ENCODE measurements around the gene ATXN7L1. TPM values are rescaled to one million over a fixed set of nuclear protein-coding genes. Genes with fewer than 3 reads are reported as not detected.

The ATXN7L1 gene
- total and polyA plus RNA-seq, 2 of the 4 experiments (the other 2 are of a cell fraction): 3.5 to 4.3 TPM

GRCh38 chr7:105567821-105568220 lies 308.6 kb downstream of the ATXN7L1 start:
- Histone ChIP-seq H4K20me1 (ENCODE audit: insufficient read depth, low read length) (0 out of 2 replicates have a peak, but pooled peaks cover 3% of the 10 kb centered on the region), H2BK15ac (ENCODE audit: low read depth, low read length) (no peak overlapping the region), H3K27ac (ENCODE audit: insufficient read depth, low read length) (no peak overlapping the region), H2BK20ac (ENCODE audit: low read depth, low read length) (no peak overlapping the region), H3K4me2 (ENCODE audit: low read depth, low read length) (no peak overlapping the region), H3K9me3 (ENCODE audit: control insufficient read depth, insufficient read depth, low read length) (no peaks in the 10 kb centered on the region), H3K36me3 (ENCODE audit: control insufficient read depth, insufficient read depth, low read length) (peaks cover 22% of the 10 kb centered on the region), H2BK120ac (ENCODE audit: low read depth, low read length) (no peak overlapping the region), H4K8ac (ENCODE audit: low read depth in 2 of 2, low read length in 2 of 2) (no peak overlapping the region), H2AK5ac (ENCODE audit: low read depth, low read length) (no peak overlapping the region), H3K4ac (ENCODE audit: low read depth, low read length) (no peak overlapping the region), H3K27me3 (ENCODE audit: control insufficient read depth, insufficient read depth, low read length) (no peaks in the 10 kb centered on the region), H2AFZ (replicated peaks; ENCODE audit: low read length, poor library complexity) (no peak overlapping the region), H3K4me3 (ENCODE audit: insufficient read depth, low read depth, low read length) (no peak overlapping the region), H4K91ac (ENCODE audit: insufficient read depth, low read depth, low read length) (no peak overlapping the region), H2AK9ac (replicated peaks; ENCODE audit: low read depth, low read length, poor library complexity) (no peak overlapping the region), H2BK5ac (ENCODE audit: low read depth, low read length, poor library complexity, severe bottlenecking) (no peak overlapping the region), H3K9me1 (ENCODE audit: insufficient read depth, low read length) (no peaks in the 10 kb centered on the region), H3K23ac (ENCODE audit: low read depth, low read length) (no peak overlapping the region), H3K18ac (ENCODE audit: low read depth, low read length) (no peak overlapping the region), H3K9ac (ENCODE audit: low read depth, low read length) (no peak overlapping the region), H3K79me1 (ENCODE audit: low read depth in 1 of 2, low read length in 2 of 2) (0 out of 4 replicates have a peak, but pooled peaks cover 0 to 6% of the 10 kb centered on the region in 2 experiments), H3K56ac (ENCODE audit: extremely low read depth, insufficient read depth, low read length) (no peak overlapping the region), H4K5ac (ENCODE audit: low read depth, low read length) (no peak overlapping the region), H3K4me1 (ENCODE audit: control insufficient read depth, insufficient read depth, low read length) (no peaks in the 10 kb centered on the region), H3K14ac (replicated peaks; ENCODE audit: low read depth, low read length) (no peak overlapping the region)
- TF ChIP-seq USF2 (IDR thresholded peaks at IDR 0.05; ENCODE audit: low read depth, low read length): no peak
- no peak for TF ChIP-seq CEBPB (IDR thresholded peaks at IDR 0.05; ENCODE audit: low read depth, low read length)
- TF ChIP-seq SMC3 (IDR thresholded peaks at IDR 0.05; ENCODE audit: low read depth, low read length): no peak
- no peak for TF ChIP-seq ELK1 (IDR thresholded peaks at IDR 0.05; ENCODE audit: borderline replicate concordance, low read depth, low read length)
- TF ChIP-seq CTCF (conservative IDR thresholded peaks at IDR 0.05; ENCODE audit: low read depth, low read length): no peak
- no peak for TF ChIP-seq RCOR1 (IDR thresholded peaks at IDR 0.05; ENCODE audit: insufficient replicate concordance, low read length)
- TF ChIP-seq MXI1 (IDR thresholded peaks at IDR 0.05; ENCODE audit: borderline replicate concordance, low read depth, low read length): no peak
- TF ChIP-seq NFE2L2 (IDR thresholded peaks at IDR 0.05; ENCODE audit: low read depth, low read length): no peak
- no peak for TF ChIP-seq POLR2A (IDR thresholded peaks at IDR 0.05; ENCODE audit: low read depth, low read length)
- TF ChIP-seq RFX5 (IDR thresholded peaks at IDR 0.05; ENCODE audit: low read depth, low read length): no peak
- TF ChIP-seq MAZ (IDR thresholded peaks at IDR 0.05; ENCODE audit: borderline replicate concordance, low read depth, low read length): no peak
- no peak for TF ChIP-seq BHLHE40 (IDR thresholded peaks at IDR 0.05; ENCODE audit: low read depth, low read length)
- no peak for TF ChIP-seq MAFK (IDR thresholded peaks at IDR 0.05; ENCODE audit: low read depth, low read length)
- no peak for TF ChIP-seq CHD1 (IDR thresholded peaks at IDR 0.05; ENCODE audit: low read depth, low read length)
- no peak for TF ChIP-seq RAD21 (IDR thresholded peaks at IDR 0.05; ENCODE audit: low read length)
- TF ChIP-seq FOS (IDR thresholded peaks at IDR 0.05; ENCODE audit: low read depth, low read length): no peak
- in situ Hi-C loops (cut with MboI; ENCODE audit: low sequenced_read_pairs): no loop called here
- CTCF ChIA-PET: no interaction called here
- no TSS peak for BruUV-seq (replicated peaks)
- ATAC-seq (ENCODE audit: low read depth): no peak; the same call in 1 of the 2 replicates
- WGBS, 2 experiments (ENCODE audit: extremely low coverage in 2 of 2, insufficient read length in 1 of 2): 80% methylated on average over 1 of the region's 3 CpGs; no CpG with 5 or more reads in 1 of the 2 experiments
- no peak for DNase-seq
- intact Hi-C loops (cut with micrococcal nuclease): no loop called here
- dilution Hi-C loops (cut with HindIII; ENCODE audit: low sequenced_read_pairs, unreplicated experiment): no loop called here
- POLR2A ChIA-PET (ENCODE audit: unreplicated experiment): no interaction called here

Data from IMR-90 (cell line).